DMS114 treated with DMSO at 0.1 percent for 48 hours (cell line): ENCODE data around the gene AKNAD1.

Source experiments
- DNase-seq: peaks from one replicate; lab custom pipeline; 2025; ENCODE audit not compliant: unreplicated experiment; lab: John Stamatoyannopoulos, UW

The AKNAD1 gene

GRCh38 chr1:108863984-108864383, 7.1 kb upstream of the AKNAD1 start:
- no peak for DNase-seq

DNA sequence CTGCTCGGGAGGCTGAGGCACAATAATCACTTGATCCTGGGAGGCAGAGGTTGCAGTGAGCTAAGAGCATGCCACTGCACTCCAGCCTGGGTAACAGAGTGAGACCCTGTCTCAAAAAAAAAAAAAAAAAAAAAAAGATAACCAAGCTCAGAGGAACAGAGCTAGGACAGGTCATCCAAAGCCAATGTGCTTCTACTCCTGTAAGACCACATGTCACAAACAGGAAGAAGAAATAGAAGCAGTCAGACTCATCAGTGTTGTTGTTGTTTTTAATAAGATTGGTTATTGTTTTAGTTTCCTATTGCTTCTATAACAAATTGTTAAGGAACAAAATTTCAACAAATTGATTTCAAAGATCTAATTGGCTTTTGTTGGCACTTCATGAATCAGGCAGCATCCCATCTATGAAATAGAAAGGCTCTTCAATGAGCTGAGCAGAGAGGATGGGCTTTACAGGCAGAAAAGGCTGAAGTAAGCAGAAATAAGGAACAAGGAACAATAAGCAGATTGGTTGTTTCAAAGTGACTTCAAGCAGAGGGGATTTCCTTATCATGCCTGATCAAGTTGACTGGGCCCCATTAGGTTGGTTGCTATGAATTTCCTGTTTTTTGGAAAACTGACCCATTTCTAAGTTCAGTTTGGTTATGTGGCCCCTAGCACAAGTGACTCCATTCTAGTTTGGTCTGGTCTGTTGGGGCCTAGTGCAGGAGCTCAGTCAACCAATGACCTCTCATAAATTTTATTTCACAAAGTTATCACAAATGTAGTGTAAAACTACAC, 6.0 kb upstream of the AKNAD1 start:
- DNase-seq, result no peak

- DNase-seq, result no peak
Observed at GRCh38 chr1:108862017-108862610, 5.2 kb upstream of the AKNAD1 start.

DNA sequence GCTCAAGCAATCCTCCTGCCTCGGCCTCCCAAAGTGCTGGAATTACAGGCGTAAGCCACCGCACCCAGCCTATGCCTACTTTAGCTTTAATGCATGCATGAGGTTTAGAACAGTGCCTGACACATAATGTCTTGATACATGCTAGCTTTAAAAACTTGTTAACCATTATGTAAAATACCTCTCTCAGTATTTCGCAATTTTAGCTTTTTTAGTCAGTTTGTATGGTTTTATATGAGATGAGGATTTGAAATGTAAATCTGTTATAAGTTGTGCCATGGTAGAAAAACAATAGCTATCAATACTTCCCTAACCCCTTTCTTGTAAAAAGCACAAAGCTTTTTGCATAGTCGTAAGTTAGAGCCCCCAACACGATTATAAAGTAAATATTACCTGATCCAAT, 4.7 kb upstream of the AKNAD1 start:
- no peak for DNase-seq

GRCh38 chr1:108860190-108860907, 3.5 kb upstream of the AKNAD1 start:
- no peak for DNase-seq

- DNase-seq, result no peak
Observed at GRCh38 chr1:108858230-108858950, 1.5 kb upstream of the AKNAD1 start.

DNA sequence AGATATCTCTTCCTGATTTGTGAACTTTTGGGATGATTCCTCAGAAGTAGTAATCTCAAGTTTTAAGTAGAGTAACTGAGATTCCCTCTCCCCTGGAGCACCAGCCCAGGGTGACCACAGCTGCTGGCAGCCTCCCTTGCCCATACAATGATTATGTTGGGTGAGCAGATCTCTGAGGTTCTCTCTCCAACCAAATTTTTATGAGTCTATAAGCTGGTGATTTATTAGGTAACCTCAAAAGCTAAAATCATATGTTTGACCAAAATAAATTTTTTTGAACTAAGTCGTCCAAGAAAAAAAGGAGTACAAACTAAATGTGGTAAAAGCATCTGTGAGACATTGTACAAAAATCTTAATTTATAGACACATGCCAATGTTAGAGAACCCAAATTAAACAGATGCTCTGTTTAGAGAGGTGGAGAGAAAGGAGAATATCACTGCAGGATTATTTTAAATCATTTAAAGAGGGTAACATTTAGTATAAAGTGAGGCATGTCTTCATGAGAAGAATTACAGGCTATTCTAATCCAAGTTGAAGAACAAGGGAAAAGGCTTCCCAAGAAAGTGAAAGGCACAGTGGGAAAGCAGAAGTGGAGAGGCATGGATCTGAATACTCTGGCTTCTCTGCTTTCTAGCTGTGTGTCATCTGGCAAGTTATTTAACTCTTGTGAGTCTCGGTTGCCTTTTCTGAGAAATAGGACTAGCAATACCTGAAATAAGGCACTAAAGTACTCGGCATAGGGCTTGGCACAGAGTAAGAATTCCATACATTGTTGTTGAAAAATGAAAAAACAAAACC, 2.5 kb downstream of the AKNAD1 start:
- DNase-seq, result no peak

- DNase-seq, result no peak
Observed at GRCh38 chr1:108852221-108852975, 4.5 kb downstream of the AKNAD1 start.

DNA sequence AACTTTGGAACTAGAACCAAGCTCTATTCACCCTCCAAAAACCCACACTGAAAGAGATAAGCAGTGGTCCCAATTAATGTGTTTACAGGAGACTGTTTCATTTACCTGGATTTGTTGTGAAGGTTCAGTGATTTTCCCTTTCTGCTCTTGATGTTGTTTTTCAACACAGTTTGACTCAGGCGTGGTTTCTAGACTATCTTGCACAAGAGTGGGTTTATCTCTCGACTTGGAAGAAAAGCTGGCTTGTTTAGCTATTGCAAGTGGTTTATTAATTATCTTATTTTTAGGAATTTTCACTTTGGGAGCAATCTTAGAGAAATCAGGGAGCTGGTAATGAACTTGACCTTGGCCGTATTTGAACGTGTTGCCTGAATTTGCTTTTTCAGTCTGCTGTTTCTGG, 5.3 kb downstream of the AKNAD1 start:
- DNase-seq, result no peak

GRCh38 chr1:108850929-108851328, 6.0 kb downstream of the AKNAD1 start:
- DNase-seq, result no peak

GRCh38 chr1:108848806-108849205, 8.1 kb downstream of the AKNAD1 start:
- no peak for DNase-seq

DNA sequence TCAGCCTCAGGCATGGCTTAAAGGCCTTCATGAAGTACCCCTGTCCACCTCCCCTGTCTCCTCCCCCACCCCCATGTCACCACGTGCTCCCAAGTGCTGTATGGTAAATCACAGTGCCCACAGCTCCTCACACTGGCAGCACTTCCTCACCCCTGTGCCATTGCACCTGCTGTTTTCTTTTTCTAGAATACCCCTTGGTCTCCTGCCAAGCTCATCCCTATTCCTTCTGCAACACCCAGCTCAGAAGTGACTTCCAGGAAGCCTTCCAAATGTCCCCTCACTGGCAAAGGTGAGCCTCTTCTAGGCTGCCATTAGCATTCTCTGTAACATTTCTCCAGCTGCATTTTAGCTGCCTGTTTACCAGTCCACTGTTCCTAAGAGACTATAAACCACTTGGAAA, 9.4 kb downstream of the AKNAD1 start:
- no peak for DNase-seq

DNA sequence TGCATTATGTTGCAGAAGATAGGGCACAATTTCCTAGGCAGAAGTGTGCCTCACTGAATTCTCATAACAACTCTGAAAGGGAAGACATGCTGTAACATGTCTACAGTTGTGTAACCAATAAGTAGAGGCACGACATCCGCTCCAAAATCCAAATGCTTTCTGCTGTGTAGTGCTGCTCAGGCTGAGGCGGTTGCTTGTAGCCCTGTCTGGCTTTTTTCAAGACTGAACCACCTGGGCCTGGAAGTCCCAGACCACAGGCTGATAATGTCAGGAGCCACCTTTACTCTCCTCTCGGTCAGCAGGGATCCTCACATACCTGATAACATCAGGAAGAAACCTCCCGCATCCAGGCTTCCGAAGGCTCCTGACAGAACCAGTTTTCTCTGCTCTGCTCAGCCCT, 10.9 kb downstream of the AKNAD1 start:
- DNase-seq, result no peak

DNA sequence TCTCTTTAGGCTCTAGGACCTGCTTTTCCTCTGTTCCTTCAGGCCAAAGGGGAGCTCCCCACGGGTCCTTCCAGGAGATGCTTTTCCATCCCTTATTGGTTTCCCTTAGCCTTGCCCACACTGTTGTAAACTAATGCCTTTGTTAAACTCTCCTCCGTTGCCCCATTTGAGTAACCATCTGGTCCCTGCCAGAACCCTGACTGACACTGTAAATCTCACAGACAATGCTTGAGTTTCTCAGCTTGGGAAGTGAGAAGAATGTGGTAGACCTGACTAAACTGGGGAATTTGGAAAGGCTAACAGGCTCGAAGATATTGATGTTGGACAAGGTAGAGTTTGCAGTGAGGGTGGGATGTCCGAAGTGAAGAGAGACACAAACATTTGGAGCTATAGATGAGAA, 11.4 kb downstream of the AKNAD1 start:
- no peak for DNase-seq

DNA sequence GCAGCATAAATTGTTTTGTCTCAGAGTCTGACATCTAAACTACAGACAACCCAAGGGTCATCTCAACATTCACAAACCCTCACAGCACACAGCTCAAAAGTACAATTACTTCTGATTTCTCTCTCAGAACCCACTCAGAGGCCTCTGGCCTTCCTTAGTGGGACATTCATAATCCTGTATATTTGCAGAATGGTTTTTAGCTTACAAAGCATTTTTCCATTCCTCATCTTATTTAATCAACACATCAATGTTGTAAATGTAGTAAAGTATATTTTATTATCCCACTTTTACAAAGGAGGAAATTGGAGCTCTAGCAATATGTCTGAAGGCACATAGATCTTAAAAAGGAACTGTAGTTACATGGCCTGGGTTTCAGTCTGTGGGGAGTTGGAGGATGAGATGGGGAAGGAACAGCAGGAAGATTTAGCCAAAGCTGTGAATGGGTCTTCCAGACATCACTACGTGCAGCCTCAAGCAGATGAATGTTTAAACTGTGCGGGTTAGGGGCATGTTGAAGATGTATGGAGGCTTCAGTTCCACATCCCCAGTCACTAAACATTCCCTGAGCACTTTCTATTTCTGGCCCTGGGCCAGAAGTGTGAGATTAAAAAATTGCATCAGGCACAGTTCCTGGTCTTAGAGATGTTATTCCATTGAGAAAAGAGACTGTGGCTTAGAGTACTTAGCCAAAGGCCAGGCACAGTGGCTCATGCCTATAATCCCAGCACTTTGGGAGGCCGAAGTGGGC, 13.3 kb downstream of the AKNAD1 start:
- DNase-seq, result no peak

DNA sequence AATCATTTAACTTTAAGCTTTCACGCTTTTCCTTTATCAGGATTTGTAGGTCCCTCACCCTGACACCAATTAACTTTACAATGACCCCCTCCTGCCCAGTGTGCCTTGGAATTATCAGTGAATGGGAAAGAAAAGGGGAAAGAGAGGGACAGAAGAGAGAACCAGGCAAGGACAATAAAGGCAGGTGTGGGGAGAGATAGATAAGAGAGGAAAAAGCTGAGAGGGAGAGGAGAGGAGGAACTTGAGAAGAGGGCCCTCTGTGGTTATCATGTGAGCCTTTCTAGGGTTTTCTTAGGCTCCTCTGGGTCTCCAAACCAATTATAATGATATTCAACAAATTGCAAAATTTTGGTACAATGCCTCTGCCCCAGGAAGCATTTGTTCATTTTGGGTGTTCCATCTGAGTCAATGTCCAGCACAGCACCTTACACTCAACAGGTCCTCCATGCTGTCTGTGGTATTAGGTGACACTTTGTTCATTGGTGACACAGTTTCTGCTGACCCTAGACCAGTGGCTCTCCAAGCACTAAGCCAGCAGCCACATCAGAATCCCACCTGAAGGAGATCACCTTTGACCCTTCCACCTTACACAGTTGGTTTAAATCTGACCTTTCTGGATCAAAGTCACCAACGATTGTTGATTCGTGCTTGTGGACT, 14.2 kb downstream of the AKNAD1 start:
- no peak for DNase-seq

GRCh38 chr1:108841703-108842102, 15.2 kb downstream of the AKNAD1 start:
- no peak for DNase-seq

DNA sequence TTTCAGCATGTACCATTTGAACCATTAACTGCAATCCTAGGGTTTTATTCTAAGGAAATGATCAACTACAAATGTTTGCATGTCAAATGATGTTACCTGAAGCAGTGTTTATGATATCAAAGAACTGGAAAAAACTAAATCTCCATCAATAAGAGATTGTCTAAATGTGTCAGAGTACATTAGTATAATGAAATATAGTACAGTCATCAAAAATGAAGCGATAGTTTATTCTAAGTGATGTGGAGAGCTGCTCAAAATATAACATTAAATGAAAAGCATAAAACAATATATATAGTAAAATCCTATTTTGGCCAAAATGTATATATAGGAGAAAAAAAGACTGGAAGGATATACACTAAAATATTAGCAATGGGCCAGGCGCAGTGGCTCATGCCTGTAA, 24.0 kb downstream of the AKNAD1 start:
- DNase-seq, result no peak

GRCh38 chr1:108831225-108831624, 25.7 kb downstream of the AKNAD1 start:
- no peak for DNase-seq
